BLaER1 (cell line): ENCODE results near the gene PKIG.

ENCODE experiments used
- H3K27ac ChIP-seq: shearing (Covaris generic); formaldehyde crosslinking; 2 replicates; pipeline ENCODE4 v1.8.1; 2022
- H3K27me3 ChIP-seq: shearing (Covaris generic); formaldehyde crosslinking; 2 replicates; pipeline ENCODE4 v1.8.1; 2022
- H3K36me3 ChIP-seq: shearing (Covaris generic); formaldehyde crosslinking; 2 replicates; pipeline ENCODE4 v1.8.1; 2022
- H3K4me1 ChIP-seq: shearing (Covaris generic); formaldehyde crosslinking; 2 replicates; pipeline ENCODE4 v1.8.1; 2022
- H3K4me2 ChIP-seq: shearing (Covaris generic); formaldehyde crosslinking; 2 replicates; pipeline ENCODE4 v1.8.1; 2022
- H3K4me3 ChIP-seq: shearing (Covaris generic); formaldehyde crosslinking; 2 replicates; pipeline ENCODE4 v1.8.1; 2022
- H3K9ac ChIP-seq: shearing (Covaris generic); formaldehyde crosslinking; 2 replicates; pipeline ENCODE4 v1.8.1; 2022
- H3K9me3 ChIP-seq: shearing (Covaris generic); formaldehyde crosslinking; 2 replicates; pipeline ENCODE4 v1.8.1; 2022
- H4K20me1 ChIP-seq: shearing (Covaris generic); formaldehyde crosslinking; 2 replicates; pipeline ENCODE4 v1.8.1; 2022
- Cebpa-rat ChIP-seq: shearing (Covaris generic); IDR thresholded peaks from 2 replicates; pipeline ENCODE4 v1.8.1; 2022

Gene PKIG

DNA sequence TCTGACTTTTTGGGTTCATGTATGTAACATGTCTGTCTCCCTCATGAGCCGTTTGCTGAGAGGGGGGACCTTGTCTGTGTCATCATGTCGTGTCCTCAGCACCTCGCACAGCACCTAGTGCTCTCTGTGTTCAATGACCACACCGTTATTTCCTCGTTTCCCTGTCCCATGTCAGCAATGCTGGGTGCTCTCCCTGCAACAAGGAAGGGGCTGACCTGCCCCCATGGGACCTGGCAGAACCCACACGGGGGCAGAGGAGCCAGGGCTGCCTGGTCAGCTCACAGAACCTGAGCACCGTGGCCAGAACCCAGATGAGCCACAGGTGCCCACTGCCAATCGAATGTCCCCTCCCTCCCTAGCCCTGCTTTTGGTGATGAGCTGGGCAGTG, 61.8 kb downstream of the PKIG start:
- peaks cover 9% of the 10 kb centered on the region; the same call in 1 of the 2 replicates for H4K20me1 ChIP-seq
- peak overlapping the region; percentile 98 for H3K9ac ChIP-seq
- no peak for TF ChIP-seq Cebpa-rat
- H3K9me3 ChIP-seq, result no peaks in the 10 kb centered on the region
- H3K4me1 ChIP-seq, result peaks cover 95% of the 10 kb centered on the region
- H3K36me3 ChIP-seq, result peaks cover 29% of the 10 kb centered on the region
- peak overlapping the region; percentile 38; the same call in 1 of the 2 replicates for H3K4me3 ChIP-seq
- H3K27me3 ChIP-seq, result no peaks in the 10 kb centered on the region
- peak overlapping the region; percentile 97 for H3K4me2 ChIP-seq
- H3K27ac ChIP-seq, result peak overlapping the region; percentile 100

DNA sequence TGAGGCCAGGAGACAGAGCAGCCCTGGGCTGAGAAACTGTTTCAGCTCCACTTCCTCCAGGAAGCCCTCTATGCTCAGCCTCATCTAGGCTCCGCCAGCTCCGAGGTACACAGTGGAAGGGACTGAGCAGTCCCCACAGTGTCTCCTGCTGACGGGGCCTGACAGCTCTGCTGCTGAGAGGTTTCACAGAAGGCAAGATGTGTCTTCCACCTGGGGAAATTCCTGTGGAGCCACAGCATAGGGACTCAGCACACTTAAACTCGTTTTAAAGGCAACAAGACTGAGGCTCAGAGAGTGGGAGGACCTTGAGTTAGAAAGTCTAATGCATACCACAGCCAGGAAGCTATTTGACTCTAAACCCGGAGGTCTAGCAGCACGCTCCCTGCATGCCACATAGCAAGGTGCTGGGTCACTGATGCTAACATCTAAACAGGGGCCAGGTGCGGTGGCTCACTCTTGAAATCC, 62.3 kb downstream of the PKIG start:
- H3K27me3 ChIP-seq, result no peaks in the 10 kb centered on the region
- H3K9ac ChIP-seq, result peak overlapping the region; percentile 98
- H3K4me2 ChIP-seq, result peak overlapping the region; percentile 97
- peak overlapping the region; percentile 38 for H3K4me3 ChIP-seq
- H3K27ac ChIP-seq, result peak overlapping the region; percentile 100
- no peak for TF ChIP-seq Cebpa-rat
- H3K4me1 ChIP-seq, result peaks cover 95% of the 10 kb centered on the region
- H4K20me1 ChIP-seq, result peaks cover 7% of the 10 kb centered on the region; the same call in 1 of the 2 replicates
- no peaks in the 10 kb centered on the region for H3K9me3 ChIP-seq
- H3K36me3 ChIP-seq, result peaks cover 24% of the 10 kb centered on the region

DNA sequence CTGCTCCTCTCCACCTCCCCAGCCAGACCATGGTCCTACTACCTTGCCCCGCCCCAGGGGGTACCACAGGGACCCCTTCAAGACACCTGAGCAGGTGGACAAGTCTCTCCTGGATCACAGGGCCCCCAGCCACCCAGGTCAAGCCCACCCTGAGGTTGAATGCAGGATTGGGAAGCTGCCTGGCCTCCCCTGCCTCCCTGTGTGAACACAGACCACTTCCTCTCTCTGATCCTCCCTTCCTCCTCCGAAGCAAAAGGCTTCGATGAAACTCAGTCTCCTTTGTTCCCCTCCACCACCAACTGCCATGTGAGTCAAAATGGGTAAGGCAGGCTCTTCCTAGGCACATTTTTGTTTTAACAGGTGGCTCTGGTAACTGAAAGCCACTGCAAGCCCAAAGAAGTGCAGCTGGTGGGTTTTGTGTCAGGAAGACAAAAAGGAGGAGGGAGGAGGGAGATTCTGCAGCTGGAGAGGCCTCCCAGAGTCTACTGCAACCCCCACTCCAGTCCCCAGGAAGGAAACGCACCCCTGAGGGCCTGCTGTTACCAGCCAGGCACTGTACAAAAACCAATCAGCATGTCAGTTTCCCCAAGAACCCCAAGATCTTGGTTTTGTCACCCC, 63.8 kb downstream of the PKIG start:
- H3K36me3 ChIP-seq, result peaks cover 10% of the 10 kb centered on the region
- peak overlapping the region; percentile 98 for H3K9ac ChIP-seq
- TF ChIP-seq Cebpa-rat, result no peak
- H3K27ac ChIP-seq, result peak overlapping the region; percentile 100
- peak overlapping the region; percentile 96 for H3K4me3 ChIP-seq
- H3K4me2 ChIP-seq, result peak overlapping the region; percentile 97
- no peaks in the 10 kb centered on the region for H3K27me3 ChIP-seq
- peaks cover 98% of the 10 kb centered on the region for H3K4me1 ChIP-seq
- no peaks in the 10 kb centered on the region for H3K9me3 ChIP-seq
- H4K20me1 ChIP-seq, result 0 out of 2 replicates have a peak, but pooled peaks cover 16% of the 10 kb centered on the region

DNA sequence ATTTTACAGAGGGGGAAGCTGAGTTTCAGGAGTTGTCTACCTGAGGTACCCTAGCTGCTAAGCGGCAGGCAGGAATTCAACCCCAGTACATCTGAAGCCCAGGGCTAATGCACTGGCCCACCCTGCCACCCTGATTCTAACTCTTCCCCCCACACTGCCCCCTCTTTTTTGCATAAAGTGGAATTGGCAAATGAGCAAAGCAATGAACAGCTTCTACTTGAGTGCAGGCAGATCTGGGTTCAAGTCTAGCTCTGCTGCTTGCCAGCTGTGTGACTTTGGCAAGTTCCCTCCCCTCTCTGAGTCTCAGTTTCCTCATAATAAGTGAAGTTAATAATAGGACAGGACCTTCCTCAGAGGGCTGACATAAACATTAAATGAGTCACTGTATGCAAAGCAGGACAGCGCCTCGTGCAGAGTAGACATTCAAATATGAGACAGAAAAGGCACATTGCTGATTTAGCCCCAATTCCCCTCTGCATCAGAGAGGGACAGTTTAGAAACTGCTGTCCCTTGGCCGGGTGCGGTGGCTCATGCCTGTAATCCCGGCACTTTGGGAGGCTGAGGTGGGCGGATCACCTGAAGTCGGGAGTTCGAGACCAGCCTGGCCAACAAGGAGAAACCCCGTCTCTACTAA, 64.4 kb downstream of the PKIG start:
- H3K27ac ChIP-seq, result peak overlapping the region; percentile 100
- H3K4me3 ChIP-seq, result peak overlapping the region; percentile 96
- H3K4me2 ChIP-seq, result peak overlapping the region; percentile 97
- H4K20me1 ChIP-seq, result 0 out of 2 replicates have a peak, but pooled peaks cover 16% of the 10 kb centered on the region
- peak overlapping the region; percentile 98 for H3K9ac ChIP-seq
- no peaks in the 10 kb centered on the region for H3K9me3 ChIP-seq
- H3K27me3 ChIP-seq, result no peaks in the 10 kb centered on the region
- H3K36me3 ChIP-seq, result 0 out of 2 replicates have a peak, but pooled peaks cover 6% of the 10 kb centered on the region
- TF ChIP-seq Cebpa-rat, result no peak
- H3K4me1 ChIP-seq, result peaks cover 91% of the 10 kb centered on the region

DNA sequence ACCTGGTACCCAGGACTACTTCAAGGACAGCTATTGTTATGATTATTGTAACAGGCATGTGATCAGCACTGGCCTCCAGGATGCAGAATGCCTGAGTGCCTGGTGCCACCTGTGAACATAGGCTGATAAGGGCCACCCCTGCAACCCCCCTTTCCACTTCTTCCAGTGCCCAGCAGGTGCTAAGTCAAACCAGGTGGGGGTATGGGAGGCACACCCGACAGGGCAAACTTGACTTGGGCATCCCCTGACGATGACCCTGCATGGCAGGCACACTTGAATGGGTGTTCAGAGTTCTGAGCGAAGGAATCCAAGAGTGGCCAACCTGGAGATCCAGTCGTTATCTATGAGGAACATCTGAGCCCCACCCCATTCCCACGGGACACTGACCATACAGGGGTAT, 65.7 kb downstream of the PKIG start:
- TF ChIP-seq Cebpa-rat, result no peak
- H3K4me3 ChIP-seq, result peak overlapping the region; percentile 96
- peak overlapping the region; percentile 97 for H3K4me2 ChIP-seq
- H3K27me3 ChIP-seq, result no peaks in the 10 kb centered on the region
- H3K4me1 ChIP-seq, result peaks cover 82% of the 10 kb centered on the region
- no peaks in the 10 kb centered on the region for H3K9me3 ChIP-seq
- H3K27ac ChIP-seq, result peak overlapping the region; percentile 100
- H3K9ac ChIP-seq, result peak overlapping the region; percentile 98
- 0 out of 2 replicates have a peak, but pooled peaks cover 6% of the 10 kb centered on the region for H3K36me3 ChIP-seq
- H4K20me1 ChIP-seq, result 0 out of 2 replicates have a peak, but pooled peaks cover 16% of the 10 kb centered on the region

DNA sequence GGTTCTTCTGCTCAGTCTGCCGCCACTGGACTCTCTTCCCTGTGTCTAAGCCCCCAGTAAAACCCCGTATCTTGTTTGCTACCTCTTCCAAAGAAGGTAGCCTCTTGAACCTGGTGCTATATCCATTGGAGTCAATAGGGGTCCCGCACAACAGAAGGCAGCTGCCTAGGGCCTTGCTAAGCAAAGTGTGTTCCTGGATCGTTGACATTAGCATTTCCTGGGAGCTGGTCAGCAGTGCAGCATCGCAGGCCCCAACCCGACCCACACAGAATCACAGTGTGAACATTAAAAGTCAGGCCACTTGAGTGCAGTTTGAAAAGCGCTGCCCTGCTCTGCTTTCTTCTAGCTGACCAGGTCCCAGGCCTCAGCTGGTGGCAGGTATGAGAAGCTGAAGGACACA, 66.2 kb downstream of the PKIG start:
- Histone ChIP-seq H3K27ac (peak overlapping the region; percentile 100), H3K9me3 (no peaks in the 10 kb centered on the region), H3K9ac (peak overlapping the region; percentile 98), H3K4me1 (peaks cover 82% of the 10 kb centered on the region), H3K27me3 (no peaks in the 10 kb centered on the region), H4K20me1 (0 out of 2 replicates have a peak, but pooled peaks cover 16% of the 10 kb centered on the region), H3K4me3 (peak overlapping the region; percentile 96), H3K36me3 (0 out of 2 replicates have a peak, but pooled peaks cover 6% of the 10 kb centered on the region), H3K4me2 (peak overlapping the region; percentile 97)
- TF ChIP-seq Cebpa-rat, result no peak

DNA sequence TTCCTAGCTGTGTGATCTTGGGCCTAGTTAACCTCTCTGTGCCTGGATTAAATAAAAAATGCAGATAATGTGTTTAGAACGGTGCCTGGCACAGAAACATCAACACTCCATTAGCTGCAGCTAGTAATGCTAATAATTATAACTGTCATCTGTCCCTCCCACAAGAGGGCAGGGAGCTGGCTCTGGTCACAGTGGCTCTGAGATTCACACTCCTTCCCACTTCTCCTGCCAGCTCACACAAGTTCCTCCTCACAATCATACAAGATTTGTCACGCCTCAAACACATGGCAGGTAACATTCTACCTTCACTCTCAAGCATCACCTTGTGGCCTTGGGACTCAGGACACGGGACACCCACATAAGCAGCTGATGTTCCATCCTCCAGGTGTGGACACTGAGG, 66.7 kb downstream of the PKIG start:
- peak overlapping the region; percentile 97 for H3K4me2 ChIP-seq
- H3K4me1 ChIP-seq, result peaks cover 79% of the 10 kb centered on the region

DNA sequence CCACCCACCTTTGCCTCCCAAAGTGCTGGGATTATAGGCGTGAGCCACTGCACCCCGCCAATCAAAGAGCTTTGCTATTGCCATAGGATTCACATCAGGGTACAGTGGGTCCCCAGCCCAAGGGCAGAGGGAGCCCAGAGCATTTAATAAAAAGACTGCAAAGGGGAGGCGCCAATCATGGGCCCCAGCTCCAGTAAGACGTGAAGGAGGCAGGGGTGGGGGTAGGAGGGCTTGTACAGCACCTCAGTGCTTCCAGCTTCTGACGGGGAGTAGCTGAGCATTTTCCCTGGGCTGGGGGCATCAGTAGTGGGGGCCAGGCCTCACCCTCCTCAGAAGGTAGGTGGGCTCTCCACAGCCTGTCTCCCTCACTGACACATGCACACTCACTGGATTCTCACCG, 67.6 kb downstream of the PKIG start:
- Histone ChIP-seq H4K20me1 (0 out of 2 replicates have a peak, but pooled peaks cover 16% of the 10 kb centered on the region), H3K4me1 (peaks cover 70% of the 10 kb centered on the region), H3K27me3 (no peaks in the 10 kb centered on the region), H3K9ac (peak overlapping the region; percentile 98), H3K36me3 (0 out of 2 replicates have a peak, but pooled peaks cover 6% of the 10 kb centered on the region), H3K4me2 (peak overlapping the region; percentile 97), H3K9me3 (peaks cover 6% of the 10 kb centered on the region; the same call in 1 of the 2 replicates), H3K4me3 (peak overlapping the region; percentile 96), H3K27ac (peak overlapping the region; percentile 100)
- TF ChIP-seq Cebpa-rat, result no peak

More for the DNA sequence above, 66.7 kb downstream of the PKIG start:
- Histone ChIP-seq H3K27me3 (no peaks in the 10 kb centered on the region), H4K20me1 (0 out of 2 replicates have a peak, but pooled peaks cover 16% of the 10 kb centered on the region), H3K9me3 (peaks cover under 1% of the 10 kb centered on the region; the same call in 1 of the 2 replicates), H3K9ac (peak overlapping the region; percentile 98), H3K27ac (peak overlapping the region; percentile 100), H3K36me3 (0 out of 2 replicates have a peak, but pooled peaks cover 6% of the 10 kb centered on the region), H3K4me3 (peak overlapping the region; percentile 96)
- TF ChIP-seq Cebpa-rat, result no peak

DNA sequence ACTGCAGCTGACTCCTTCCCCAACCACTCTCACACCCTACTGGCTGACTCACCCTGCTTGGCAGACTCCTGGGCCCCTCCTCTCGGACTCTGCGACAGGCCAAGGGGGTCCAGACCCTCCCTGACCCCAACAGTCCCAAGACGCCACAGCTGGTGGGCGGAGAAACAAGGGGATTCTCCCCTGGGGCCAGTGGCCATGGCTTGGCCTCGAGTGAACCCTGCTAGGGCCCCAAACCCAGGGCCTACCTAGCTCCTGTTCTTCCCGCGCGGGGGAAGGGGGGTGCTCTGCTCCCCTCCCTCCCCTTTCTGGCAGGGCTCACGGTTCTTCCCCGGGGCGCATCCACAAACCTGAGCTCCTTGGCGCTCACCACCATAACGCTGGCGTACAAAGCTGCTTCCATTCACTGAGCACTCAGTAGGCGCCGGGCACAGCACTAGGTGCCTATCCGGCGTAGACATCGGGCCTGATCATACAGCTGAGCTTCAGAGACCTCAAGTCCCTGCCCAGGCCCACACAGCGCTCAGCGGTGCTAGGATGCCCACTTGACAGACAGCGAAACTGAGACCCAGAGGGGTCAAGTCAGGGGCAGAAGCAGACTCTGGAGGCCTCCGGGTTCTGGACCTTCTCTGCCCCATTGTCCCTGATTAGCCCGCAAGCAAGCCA, 68.5 kb downstream of the PKIG start:
- Histone ChIP-seq H3K36me3 (0 out of 2 replicates have a peak, but pooled peaks cover 6% of the 10 kb centered on the region), H3K9me3 (peaks cover 6% of the 10 kb centered on the region; the same call in 1 of the 2 replicates), H3K9ac (peak overlapping the region; percentile 98), H3K4me3 (peak overlapping the region; percentile 96), H3K4me1 (peaks cover 69% of the 10 kb centered on the region), H3K4me2 (peak overlapping the region; percentile 97), H4K20me1 (0 out of 2 replicates have a peak, but pooled peaks cover 16% of the 10 kb centered on the region), H3K27ac (peak overlapping the region; percentile 100), H3K27me3 (no peaks in the 10 kb centered on the region)
- no peak for TF ChIP-seq Cebpa-rat
